GM21528 (cell line): ENCODE results near the gene PPP3R2.

Experiments used
- ATAC-seq: cut with Tn5 transposase; IDR thresholded peaks from one replicate; pipeline ENCODE4 v1.9.1; 2021; ENCODE audit warnings: mild to moderate bottlenecking, moderate library complexity; ENCODE audit not compliant: unreplicated experiment, low FRiP score

The PPP3R2 gene

DNA sequence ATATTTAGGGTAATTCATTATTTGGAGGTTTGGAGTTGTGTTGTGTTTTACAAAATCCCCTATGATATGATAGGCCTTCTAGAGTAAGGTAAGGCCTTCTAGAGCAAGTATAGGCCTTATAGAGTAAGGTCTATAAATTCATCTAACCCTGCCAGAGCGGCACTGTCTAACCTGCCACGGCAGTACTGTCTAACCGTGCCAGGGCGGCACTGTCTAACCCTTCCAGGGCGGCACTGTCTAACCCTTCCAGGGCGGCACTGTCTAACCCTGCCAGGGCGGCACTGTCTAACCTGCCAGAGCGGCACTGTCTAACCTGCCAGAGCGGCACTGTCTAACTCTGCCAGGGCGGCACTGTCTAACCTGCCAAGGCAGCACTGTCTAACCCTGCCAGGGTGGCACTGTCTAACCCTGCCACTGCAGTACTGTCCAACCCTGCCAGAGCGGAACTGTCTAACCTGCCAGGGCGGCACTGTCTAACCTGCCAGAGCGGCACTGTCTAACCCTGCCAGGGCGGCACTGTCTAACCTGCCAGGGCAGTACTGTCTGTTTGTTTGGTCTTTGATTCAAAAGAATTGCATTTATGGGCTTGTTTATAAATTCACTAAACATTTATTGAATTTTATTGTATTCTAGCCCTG, 51.6 kb downstream of the PPP3R2 start:
- ATAC-seq = no peak
